NCI-H1436 treated with DMSO at 0.1 percent for 48 hours (cell line): Measurements from ENCODE around the gene CCT4.
"Not testable (repeated sequence)": the region's sequence is repeated elsewhere in the genome, so short reads cannot be mapped to it uniquely, and the experiment has no call there.

Experiments
- DNase-seq: peaks from one replicate; lab custom pipeline; 2025; lab: John Stamatoyannopoulos, UW

The CCT4 gene, protein sequence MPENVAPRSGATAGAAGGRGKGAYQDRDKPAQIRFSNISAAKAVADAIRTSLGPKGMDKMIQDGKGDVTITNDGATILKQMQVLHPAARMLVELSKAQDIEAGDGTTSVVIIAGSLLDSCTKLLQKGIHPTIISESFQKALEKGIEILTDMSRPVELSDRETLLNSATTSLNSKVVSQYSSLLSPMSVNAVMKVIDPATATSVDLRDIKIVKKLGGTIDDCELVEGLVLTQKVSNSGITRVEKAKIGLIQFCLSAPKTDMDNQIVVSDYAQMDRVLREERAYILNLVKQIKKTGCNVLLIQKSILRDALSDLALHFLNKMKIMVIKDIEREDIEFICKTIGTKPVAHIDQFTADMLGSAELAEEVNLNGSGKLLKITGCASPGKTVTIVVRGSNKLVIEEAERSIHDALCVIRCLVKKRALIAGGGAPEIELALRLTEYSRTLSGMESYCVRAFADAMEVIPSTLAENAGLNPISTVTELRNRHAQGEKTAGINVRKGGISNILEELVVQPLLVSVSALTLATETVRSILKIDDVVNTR

DNA sequence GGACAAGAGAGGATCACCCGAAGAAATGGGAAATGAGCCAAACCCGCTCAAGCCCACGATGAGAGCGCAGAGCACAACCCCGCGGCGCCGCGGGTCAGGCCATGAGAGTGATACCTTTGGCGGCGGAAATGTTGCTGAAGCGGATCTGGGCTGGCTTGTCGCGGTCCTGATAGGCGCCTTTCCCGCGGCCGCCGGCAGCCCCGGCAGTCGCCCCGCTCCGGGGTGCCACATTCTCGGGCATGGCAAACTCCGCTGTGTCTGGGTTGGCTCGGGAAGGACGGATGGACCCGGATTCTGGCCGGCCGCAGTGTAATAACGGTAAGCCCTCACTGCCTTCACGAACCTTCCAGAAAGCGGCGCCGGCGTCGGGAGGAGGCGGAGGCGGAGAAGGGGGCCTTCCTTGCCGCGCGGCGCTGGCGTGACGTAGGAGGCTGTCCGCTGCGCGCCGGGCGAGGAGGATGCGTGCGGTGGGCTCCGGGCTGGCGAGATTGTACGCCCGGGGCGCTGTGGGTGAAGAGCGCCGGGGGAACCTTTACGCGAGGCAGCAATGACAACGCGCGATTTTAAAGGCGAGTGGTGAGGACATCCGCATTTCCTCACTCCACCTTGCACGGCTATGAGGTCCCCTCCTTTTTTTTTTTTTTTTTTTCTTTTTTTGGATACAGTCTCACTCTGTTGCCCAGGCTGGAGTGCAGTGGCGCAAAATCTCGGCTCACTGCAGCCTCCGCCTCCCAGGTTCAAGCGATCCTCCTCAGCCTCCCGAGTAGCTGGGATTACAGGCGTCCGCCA is at the start of gene CCT4:
Gene CCT4 (minus strand): TSS at position 390 of the 789 bp plus-strand sequence. CDS start 149 bp downstream, at position 241.
- DNase-seq = peak; percentile 70

DNA sequence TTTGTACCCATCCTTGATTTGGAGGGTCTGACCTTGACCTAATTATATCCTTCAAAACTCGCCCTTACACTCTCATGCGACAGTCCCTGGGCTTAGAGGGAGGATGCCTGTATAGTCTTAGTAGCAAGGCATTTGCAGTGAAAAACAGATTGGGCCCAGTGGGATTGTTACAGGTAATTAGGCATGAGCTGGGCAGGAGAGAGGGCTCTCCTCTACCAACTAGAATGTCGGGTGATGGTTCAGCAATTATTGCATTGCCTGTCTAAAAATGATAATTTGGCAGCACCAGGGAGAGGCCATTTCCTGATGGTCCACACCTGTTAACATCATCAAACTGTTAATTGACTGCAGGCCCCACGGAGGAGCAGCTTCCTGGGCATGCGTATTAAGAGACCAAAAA is 49.4 kb upstream of the CCT4 start:
- DNase-seq = no peak

DNA sequence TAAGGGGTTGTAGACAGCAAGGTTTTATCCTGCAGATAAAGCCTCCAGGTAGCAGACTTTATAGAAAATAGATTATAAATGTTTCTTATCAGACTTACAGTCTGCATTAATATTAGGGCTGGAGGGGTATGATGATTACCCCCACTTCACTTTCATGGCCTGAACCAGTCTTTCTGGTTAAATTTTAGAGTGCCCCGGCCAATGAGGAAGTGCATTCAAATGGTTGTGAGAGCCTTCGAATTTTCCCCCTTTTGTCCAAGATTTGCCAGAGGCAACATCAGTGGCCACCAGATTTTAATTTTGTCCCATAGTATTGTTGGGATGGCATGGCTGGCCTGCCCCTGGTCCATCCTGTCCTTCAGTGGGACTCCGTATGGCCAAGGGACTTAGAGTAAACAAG is 48.6 kb upstream of the CCT4 start:
- DNase-seq = no peak

DNA sequence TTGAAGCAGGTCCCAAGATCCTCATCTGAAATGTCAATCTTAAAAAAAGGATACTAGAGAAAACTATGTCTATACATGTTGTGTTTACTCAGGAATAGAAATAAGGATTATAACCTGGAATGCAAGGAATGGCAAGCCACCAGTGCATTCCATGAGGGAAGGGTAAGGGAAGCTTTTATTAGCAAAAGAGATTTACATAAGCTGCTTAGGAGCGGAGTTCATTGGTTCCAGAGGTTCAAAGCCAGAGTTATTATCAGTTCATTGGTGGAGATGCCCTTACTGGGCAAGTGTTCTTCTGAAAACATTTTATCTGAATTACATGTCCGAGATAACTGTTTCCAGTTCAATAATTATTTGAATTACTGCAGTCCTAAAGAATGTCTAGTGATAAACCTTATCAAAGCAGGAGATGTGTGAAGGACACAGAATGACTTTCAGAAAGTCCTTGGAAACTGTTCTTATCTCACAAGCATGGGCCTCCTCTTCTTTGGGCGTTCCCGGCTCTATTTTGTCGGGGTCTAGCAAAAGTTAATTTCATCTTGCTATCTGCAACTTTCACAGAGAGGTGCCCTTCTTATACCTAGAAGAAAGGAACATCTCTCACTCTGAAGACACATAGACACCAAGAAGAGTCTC is 40.5 kb upstream of the CCT4 start:
- no peak for DNase-seq

DNA sequence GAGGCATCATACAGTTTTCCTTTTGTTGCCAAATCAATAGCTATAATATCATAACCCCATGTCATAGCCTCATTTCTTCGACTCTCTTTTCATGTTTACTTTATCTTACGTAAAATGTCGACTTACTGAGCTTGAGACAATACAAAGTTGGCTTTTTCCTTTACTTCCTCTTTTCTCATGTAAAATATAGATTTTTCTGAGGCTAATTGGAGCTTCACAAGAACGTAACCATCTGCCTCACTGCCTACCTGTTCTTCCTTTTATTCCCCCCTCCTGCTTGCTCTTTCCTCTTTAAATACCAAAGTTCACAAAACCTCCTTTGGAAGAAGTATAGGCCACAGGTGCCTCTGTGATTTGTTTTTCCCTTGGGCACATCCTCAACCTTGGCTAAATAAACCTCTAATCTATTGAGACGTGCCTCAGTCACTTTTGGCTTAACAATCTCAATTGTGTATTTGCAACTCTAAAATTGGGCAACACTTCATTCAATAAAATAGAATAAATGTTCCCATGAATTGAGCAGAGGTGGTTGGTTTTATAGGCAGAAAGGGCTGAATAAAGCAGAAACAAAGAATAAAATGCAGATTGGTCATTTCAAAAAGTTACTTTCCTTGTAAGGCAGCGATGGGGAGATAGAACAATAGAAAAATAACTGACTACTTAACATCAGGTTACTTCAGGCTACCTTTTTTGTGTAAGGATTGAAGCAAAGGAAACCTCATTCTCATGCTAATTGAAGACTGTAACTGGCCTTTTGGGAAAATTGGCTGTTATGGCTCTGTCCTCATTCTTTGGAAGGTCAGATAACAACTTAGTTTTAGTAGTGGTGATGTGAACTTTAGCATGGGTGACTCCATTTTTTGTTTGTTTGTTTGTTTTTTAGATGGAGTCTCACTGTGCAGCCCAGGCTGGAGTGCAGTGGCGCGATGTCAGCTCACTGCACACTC is 38.3 kb upstream of the CCT4 start:
- no peak for DNase-seq

DNA sequence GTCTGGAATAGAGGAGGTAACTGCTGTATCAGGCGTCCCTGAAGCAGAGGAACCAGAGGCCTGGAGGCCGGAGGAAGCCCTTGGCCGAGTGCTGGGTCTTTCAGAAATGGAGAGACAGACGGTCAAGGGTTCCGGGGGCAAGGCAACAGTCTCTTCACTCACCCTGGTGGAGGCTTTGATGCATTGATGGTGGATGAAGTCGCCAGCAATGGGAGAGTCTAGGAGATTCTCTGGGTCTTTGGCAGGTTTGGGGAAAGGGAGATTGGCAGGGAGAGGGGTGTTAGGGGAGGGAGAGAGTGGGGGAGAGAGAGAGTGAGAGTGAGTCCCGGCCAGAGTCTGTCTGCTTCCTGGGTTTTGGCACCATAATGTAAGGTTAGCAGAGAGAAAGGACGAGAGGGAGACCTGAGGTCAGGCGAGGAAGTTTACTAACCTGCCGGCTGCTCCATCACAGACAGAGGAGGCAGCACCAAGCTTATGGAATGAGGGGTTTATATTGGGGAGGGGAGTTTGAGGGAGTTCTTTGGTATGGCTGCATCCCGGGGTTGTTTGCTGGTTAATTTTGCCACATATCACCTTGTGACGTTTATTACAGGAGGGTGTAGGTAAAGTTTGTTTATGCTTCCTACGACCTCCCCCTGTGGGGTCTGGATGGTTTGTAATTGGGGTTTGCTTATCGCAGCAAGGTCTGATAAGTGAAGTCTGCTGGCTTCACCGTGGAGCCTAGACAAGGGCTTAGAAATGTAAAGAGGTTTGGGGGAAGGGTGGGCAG is 36.6 kb upstream of the CCT4 start:
- DNase-seq = no peak

DNA sequence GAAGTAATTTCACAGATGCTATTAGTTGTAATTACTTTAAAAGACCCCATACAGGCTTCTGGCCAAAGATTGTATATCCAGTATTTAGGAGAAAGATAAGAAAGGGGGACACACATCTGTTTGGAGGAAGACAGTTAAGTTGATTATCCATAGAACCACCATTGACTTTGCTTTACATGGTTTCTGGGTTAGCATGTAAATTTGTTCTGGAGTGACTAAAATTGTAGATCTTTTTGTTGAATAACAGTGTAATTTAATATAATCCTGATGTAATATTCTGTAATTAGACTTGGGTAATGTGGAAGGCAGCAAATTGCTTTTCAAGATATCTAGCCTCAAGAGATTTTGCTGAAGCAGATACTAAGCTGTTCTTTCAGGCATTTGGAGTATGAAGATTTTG is 34.3 kb upstream of the CCT4 start:
- DNase-seq = no peak

DNA sequence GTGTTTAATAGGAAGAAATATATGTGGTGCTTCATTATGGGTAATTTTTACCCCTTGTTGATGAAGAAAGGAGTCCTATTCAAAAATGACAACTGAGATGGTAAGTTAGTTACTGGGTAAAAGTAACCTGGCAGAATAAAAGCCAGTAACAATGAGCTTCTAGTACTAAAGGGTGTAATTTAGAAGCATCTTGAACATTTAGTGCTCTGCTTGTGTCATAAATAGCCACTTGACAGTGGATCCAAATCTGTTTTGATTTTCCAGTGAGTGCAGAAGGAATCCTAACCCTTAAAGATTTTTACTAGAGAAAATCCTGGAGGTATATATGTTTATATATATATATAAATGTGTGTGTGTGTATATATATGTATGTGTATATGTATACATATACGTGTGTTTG is 32.1 kb upstream of the CCT4 start:
- DNase-seq = no peak

DNA sequence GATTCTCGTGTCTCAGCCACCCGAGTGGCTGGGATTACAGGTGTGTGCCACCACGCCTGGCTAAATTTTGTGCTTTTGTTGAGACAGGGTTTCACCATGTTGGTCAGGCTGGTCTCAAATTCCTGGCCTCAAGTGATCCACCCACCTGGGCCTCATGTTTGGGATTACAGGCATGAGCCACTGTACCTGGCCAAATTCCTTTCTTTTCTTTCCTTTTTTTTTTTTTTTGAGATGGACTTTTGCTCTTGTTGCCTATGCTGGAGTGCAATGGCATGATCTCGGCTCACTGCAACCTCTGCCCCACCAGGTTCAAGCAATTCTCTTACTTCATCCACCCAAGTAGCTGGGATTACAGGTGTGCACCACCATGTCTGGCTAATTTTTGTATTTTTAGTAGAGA is 26.3 kb upstream of the CCT4 start:
- DNase-seq = not testable (repeated sequence)

DNA sequence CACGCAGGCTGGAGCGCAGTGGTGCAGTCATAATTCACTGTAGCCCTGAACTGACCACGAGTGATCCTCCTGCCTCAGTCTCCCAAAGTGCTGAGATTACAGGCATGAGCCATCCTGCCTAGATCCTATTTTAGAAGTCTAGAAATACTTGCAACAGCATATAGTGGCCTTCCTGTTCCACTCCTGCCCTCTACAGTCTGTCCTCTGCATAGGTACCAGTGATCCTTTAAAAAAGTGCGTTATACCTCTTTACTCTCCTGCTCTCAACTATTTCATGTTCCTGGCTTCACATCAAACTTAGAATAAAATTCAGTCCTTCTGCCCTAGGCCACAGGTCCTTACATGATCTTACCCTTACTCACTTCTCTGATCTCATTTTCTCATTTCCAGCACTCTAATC is 23.1 kb upstream of the CCT4 start:
- DNase-seq = no peak

DNA sequence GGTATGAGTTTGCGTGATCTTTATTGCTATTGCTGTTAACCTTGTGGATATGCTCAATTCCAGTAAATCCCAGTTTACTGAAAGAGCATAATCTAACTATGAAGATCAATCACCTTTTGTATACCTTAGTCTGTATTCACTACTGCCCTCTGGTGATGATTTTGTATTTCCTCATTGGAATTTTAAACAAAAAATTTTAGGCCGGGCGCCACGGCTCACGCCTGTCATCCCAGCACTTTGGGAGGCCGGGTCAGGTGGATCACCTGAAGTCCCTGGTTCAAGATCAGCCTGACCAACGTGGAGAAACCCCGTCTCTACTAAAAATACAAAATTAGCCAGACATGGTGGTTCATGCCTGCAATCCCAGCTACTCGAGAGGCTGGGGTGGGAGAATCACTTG is 22.1 kb upstream of the CCT4 start:
- DNase-seq = no peak

DNA sequence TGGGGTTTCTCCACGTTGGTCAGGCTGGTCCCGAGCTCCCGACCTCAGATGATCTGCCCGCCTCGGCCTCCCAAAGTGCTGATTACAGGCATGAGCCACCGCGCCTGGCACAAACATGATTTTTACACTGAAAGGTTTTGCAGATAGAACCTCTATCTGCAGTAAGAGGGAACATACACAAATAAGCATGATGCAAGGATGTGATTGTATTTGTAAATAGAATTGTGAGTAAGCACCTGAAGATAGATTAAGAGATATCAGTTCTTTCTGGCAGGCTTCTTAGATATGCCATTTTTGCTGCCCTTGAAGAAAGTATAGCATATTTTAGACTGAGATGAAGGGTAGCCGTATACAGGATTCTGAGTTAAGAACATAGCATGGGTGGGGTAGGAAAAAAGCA is 20.7 kb upstream of the CCT4 start:
- no peak for DNase-seq

DNA sequence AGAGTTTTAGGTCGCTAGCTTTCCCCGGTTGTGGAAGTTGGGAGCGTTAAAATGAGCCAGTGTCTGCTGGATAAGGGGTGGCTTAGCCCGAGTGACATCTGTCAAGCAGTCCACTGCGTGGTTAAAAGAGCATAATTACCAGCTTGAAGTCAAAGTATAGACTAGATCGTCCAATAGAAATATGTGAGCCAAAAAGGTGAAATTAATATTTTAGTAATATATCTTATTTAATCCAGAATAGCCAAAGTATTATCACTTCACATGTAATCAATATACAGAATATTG is 17.7 kb upstream of the CCT4 start:
- DNase-seq = no peak

DNA sequence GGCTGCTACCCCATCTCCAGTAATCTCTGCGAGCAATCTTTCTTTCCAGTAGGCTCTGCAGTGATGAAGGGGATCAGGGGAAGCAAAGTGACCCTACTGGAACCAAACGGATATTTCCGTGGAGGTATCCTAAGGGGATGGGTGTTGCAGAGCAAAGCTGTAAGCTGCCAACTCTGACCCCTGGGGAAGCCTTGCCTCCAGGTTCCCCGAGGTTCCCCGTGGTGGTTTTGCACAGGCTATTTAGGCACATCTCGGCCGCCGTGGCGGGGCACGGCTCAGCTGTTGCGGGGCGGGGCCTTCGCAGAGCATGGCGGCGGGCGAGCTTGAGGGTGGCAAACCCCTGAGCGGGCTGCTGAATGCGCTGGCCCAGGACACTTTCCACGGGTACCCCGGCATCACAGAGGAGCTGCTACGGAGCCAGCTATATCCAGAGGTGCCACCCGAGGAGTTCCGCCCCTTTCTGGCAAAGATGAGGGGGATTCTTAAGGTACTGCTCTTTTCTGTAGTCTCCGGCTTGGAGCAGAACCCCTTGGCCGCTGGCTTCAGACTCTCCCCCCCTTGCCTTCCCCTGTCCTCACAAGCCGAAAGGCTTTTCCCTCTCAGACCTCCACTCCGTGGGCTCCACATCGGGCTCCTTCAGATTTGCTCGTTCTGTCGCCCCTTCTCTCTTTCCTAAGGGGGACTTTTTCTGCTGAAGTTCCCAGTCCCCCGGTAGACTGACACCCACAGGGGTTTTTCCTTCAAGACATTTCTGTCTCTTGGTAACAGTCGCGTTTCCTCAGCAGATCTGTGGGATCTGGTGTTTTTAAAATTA is 17.1 kb upstream of the CCT4 start, which contains the start of gene COMMD1:
Gene COMMD1 (plus strand): TSS at position 303 of the 814 bp plus-strand sequence. CDS start 5 bp downstream, at position 308.
- DNase-seq = no peak

DNA sequence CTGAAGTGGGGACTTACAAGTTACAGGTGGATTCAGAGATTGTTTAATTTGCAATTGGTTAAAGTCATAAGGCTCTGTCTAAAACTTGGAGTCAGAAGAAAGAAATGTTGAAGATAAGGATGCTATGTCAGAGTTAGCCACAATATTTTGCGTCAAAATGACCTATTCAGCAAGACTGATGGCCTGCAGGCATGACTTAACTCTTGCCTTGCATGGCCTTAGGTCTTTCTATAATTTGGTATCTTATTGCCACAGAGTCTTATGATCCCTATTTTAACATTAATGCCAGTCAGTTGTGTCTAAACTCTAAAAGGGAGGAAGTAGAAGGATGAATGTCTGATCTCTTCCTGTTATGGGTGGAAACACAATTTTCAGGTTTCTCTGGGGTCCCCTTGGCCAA is 11.8 kb upstream of the CCT4 start:
- no peak for DNase-seq

DNA sequence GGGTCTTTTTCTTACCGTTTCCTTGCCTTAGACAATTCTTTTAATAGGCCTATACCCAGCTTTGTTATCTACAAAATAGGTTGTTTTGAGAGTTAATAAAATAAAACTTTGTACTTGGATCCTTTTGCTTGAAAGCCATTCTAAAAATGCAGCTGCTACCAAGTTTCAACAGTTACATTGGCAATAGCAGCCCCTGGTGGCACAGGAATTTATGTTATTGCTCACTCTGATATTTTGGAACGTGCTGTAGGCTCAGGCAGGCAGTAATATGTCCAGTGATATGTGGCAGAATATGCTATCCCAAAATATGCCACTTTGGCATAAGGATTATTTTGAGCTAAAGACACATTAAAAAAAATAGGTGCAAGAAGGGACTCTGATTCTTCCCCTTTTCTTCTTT is 10.4 kb upstream of the CCT4 start:
- no peak for DNase-seq

DNA sequence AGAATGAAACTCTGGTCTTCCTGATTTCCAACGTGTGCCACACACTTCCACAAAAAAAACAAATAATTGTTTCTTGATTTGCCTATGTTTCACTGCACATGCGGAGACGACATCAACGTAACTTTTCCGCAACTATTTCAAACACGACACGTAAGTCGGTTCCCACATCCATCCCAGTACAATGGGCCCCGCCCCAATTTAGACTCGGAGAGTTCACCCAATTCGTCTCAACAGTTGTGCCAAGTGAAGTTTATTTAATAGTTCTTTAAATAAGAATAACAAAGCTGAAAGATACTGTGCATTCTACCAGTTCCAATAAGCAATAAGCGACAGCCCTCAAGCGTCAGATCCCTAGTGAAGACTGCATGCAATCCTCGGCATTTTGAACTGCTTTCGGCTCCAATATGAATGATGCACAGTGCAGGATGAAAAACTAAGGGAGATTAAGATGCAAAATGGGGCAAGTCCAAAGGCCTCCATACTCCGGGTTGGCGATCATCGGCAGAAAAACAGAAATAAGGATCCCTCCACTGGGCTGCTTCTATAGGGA is 664 bp downstream of the CCT4 start:
- DNase-seq = no peak

DNA sequence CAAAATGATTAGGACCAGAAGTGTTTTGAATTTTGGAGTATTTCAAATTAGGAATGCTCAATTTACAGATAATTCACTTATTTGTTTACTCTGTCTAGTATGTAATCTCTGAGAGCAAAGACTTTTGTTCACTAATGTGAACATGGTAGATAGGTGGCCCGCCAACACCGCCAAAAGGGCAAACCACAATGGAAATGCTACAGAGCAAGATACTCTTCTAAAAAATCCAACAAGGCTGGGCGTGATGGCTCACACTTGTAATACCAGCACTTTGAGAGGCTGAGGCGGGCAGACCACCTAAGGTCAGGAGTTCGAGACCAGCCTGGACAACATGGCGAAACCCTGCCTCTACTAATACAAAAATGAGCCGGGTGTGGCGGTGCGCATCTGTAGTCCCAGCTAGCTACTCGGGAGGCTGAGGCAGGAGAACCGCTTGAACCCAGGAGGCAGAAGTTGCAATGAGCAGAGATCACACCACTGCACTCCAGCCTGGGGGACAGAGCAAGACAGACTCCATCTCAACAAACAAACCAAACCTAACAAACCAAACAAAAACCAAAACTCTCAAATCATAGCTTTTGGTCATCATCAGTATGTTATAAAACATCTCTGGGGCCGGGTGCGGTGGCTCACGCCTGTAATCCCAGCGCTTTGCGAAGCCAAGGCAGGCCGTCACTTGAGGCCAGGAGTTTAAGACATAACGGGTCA is 2.4 kb downstream of the CCT4 start:
- DNase-seq = no peak

DNA sequence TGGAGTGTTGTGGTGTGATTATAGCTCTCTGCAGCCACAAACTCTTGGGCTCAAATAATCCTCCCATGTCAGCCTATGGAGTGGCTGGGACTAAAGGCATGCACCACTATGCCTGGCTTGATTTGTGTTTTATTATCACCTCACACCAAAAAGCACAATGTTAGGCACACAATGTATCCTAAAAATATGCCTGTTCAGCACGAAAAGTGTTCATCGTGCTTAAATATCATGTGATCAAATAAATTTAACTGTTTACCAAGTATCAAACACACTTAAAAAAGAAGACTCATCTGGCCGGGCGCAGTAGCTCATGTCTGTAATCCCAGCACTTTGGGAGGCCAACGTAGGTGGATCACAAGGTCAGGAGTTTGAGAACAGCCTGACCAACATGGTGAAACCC is 5.6 kb downstream of the CCT4 start:
- no peak for DNase-seq
